GM06990 (cell line): ENCODE data around the gene GLOD5.

ENCODE experiments used
- DNase-seq: peaks from one replicate; pipeline ENCODE4 v3.0.0-alpha.2; 2011; ENCODE audit not compliant: insufficient read length; ENCODE audit errors: extremely low read depth
- H3K27me3 ChIP-seq: replicated peaks from 2 replicates; pipeline ENCODE4 v1.6.0; 2011; ENCODE audit warnings: low read length; ENCODE audit not compliant: control insufficient read depth, insufficient read depth
- H3K36me3 ChIP-seq: 2 replicates; pipeline ENCODE4 v1.5.1; 2011; ENCODE audit warnings: low read length; ENCODE audit not compliant: control insufficient read depth, insufficient read depth
- H3K4me3 ChIP-seq: replicated peaks from 2 replicates; pipeline ENCODE4 v1.5.1; 2011; ENCODE audit warnings: low read depth, mild to moderate bottlenecking, control low read depth, low read length
- CTCF ChIP-seq: IDR thresholded peaks from 2 replicates; pipeline ENCODE4 v1.5.1; 2011; ENCODE audit warnings: low read length, control low read depth, mild to moderate bottlenecking, inconsistent platforms; ENCODE audit not compliant: insufficient read depth, poor library complexity, severe bottlenecking

The GLOD5 gene

GRCh38 chrX:48715876-48716502 is 45.6 kb upstream of the GLOD5 start:
- Histone ChIP-seq H3K27me3 (no peaks in the 10 kb centered on the region), H3K4me3 (no peak overlapping the region), H3K36me3 (no peaks in the 10 kb centered on the region)
- no peak for TF ChIP-seq CTCF
- DNase-seq = no peak

GRCh38 chrX:48719958-48720357 is 41.6 kb upstream of the GLOD5 start:
- H3K36me3 ChIP-seq = no peaks in the 10 kb centered on the region
- no peak for DNase-seq
- TF ChIP-seq CTCF = no peak
- H3K27me3 ChIP-seq = no peaks in the 10 kb centered on the region
- H3K4me3 ChIP-seq = no peak overlapping the region

- DNase-seq = no peak
- Histone ChIP-seq H3K36me3 (no peaks in the 10 kb centered on the region), H3K27me3 (no peaks in the 10 kb centered on the region), H3K4me3 (no peak overlapping the region)
- no peak for TF ChIP-seq CTCF
Observed at GRCh38 chrX:48720577-48721250, 40.8 kb upstream of the GLOD5 start.

GRCh38 chrX:48721916-48722315 is 39.6 kb upstream of the GLOD5 start:
- H3K36me3 ChIP-seq = no peaks in the 10 kb centered on the region
- no peak for TF ChIP-seq CTCF
- no peak overlapping the region for H3K4me3 ChIP-seq
- no peak for DNase-seq
- H3K27me3 ChIP-seq = no peaks in the 10 kb centered on the region

GRCh38 chrX:48726596-48726995 is 35.0 kb upstream of the GLOD5 start:
- Histone ChIP-seq H3K4me3 (no peak overlapping the region), H3K27me3 (no peaks in the 10 kb centered on the region), H3K36me3 (no peaks in the 10 kb centered on the region)
- TF ChIP-seq CTCF = no peak
- no peak for DNase-seq
